Psoas muscle (tissue), 8 donors: ENCODE results near the gene GHRH. TPM values are rescaled to one million over a fixed set of nuclear protein-coding genes. Genes with fewer than 3 reads are reported as not detected.

Source experiments
- ATAC-seq, 4 donors: fragments of 200-7000 bp; cut with Tn5 transposase; one replicate each; pipeline ENCODE4 v1.9.1; 2020; ENCODE audit warnings: moderate library complexity in 3 of 4, mild to moderate bottlenecking in 2 of 4
- DNase-seq, 2 donors: peaks; one replicate each; pipeline ENCODE4 v3.0.0-alpha.2; 2020
- H3K27ac ChIP-seq: fragments of 200-600 bp; one replicate; pipeline ENCODE4 v1.8.0; 2022
- H3K27me3 ChIP-seq, 3 donors: fragments of 200-600 bp in 1 of 3; one replicate each; pipeline versions ENCODE4 v1.6.1 to v1.8.0; 2013 to 2022; ENCODE audit warnings: low read length in 2 of 3, mild to moderate bottlenecking in 2 of 3, moderate library complexity in 1 of 3; ENCODE audit not compliant: insufficient read depth in 3 of 3
- H3K36me3 ChIP-seq, 2 donors: fragments of 200-600 bp in 1 of 2; one replicate each; pipeline versions ENCODE4 v1.6.1 to v1.8.0; 2013 to 2022; ENCODE audit warnings: low read depth in 1 of 2, mild to moderate bottlenecking in 1 of 2, moderate library complexity in 1 of 2; ENCODE audit not compliant: insufficient read depth in 1 of 2
- H3K4me1 ChIP-seq: fragments of 200-600 bp; one replicate; pipeline ENCODE4 v1.8.0; 2022
- H3K4me3 ChIP-seq: fragments of 200-600 bp; one replicate; pipeline ENCODE4 v1.8.0; 2022; ENCODE audit warnings: mild to moderate bottlenecking
- H3K9me3 ChIP-seq: fragments of 200-600 bp; one replicate; pipeline ENCODE4 v1.8.0; 2022
- WGBS, 3 donors: extraction: QIAGEN DNeasy Blood & Tissue Kit; methylation state at CpG; one replicate each; pipeline versions ENCODE4 v1.1.6 to v1.1.7; 2013; 5-methylcytosine and 5-hydroxymethylcytosine counted together
- intact Hi-C, 2 donors: fragments of 100-400 bp; cut with DNase I; formaldehyde crosslinking; loops; one replicate each; pipeline versions ENCODE4 v1.11.0 to v1.14.2; 2022
- polyA plus RNA-seq, 3 donors: library from polyadenylated mRNA; stranded (reverse); fragments of 200-250 nt; gene quantifications; one replicate each; pipeline ENCODE4 v1.2.3, GENCODE V29; 2013
- total RNA-seq, 4 donors: library from RNA; stranded (reverse); fragmentation: NEBNext Ultra II Directional in 2 of 4; extraction: Animal tissue kit (Norgen Biotek cat#: 25700) in 2 of 4; gene quantifications; one replicate each; pipeline versions ENCODE4 v1.2.1 to v1.2.4, GENCODE V29; 2021 to 2023
- TF ChIP-seq, protein P1 (sequence below): fragments of 200-600 bp; IDR thresholded peaks from one replicate; pipeline ENCODE4 v1.8.0; 2022; ENCODE audit warnings: antibody characterized with exemption
- donor health status: healthy with polysubstance abuse.
- donor health status: DM: no; HTN: no; CAD: no; lungs with moderate emphysema.
- donor health status: Bipolar disorder and iron deficiency.
- donor health status: healthy.
- donor health status: DM: yes; HTN: yes; CAD: no.
- donor health status: DM: no; HTN: no; CAD: no.
- donor health status: DM: no; HTN: no; CAD: no.
- donor health status: DM: yes; HTN: yes; CAD: no.

The GHRH gene
- total and polyA plus RNA-seq, 7 donors = not detected

- intact Hi-C loops = no loop called here
- TF ChIP-seq, protein P1, sequence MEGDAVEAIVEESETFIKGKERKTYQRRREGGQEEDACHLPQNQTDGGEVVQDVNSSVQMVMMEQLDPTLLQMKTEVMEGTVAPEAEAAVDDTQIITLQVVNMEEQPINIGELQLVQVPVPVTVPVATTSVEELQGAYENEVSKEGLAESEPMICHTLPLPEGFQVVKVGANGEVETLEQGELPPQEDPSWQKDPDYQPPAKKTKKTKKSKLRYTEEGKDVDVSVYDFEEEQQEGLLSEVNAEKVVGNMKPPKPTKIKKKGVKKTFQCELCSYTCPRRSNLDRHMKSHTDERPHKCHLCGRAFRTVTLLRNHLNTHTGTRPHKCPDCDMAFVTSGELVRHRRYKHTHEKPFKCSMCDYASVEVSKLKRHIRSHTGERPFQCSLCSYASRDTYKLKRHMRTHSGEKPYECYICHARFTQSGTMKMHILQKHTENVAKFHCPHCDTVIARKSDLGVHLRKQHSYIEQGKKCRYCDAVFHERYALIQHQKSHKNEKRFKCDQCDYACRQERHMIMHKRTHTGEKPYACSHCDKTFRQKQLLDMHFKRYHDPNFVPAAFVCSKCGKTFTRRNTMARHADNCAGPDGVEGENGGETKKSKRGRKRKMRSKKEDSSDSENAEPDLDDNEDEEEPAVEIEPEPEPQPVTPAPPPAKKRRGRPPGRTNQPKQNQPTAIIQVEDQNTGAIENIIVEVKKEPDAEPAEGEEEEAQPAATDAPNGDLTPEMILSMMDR = no peak
- DNase-seq (no peak), ATAC-seq (no peak)
- Histone ChIP-seq H3K4me3 (no peak overlapping the region), H3K9me3 (no peaks in the 10 kb centered on the region), H3K4me1 (peaks cover 10% of the 10 kb centered on the region), H3K27me3 (no peaks in the 10 kb centered on the region), H3K36me3 (no peaks in the 10 kb centered on the region), H3K27ac (no peak overlapping the region)
- 73 to 100% methylated on average over 1 of the region's 1 CpG; no CpG with 5 or more reads in 1 of the 3 donors for WGBS, 3 donors
Measured at GRCh38 chr20:37273988-37274387, 12.4 kb upstream of the GHRH start.

- ATAC-seq (no peak), DNase-seq (no peak)
- H3K4me1 ChIP-seq = no peaks in the 10 kb centered on the region
- no peaks in the 10 kb centered on the region for H3K36me3 ChIP-seq
- intact Hi-C loops = loop anchor here in 1 of 2 donors (2.0 kb wide), 1 partner anchor 113 kb away; no protein-coding TSS in a partner anchor
- H3K27me3 ChIP-seq = no peaks in the 10 kb centered on the region
- H3K4me3 ChIP-seq = no peak overlapping the region
- no peaks in the 10 kb centered on the region for H3K9me3 ChIP-seq
- 88 to 89% (median 89%) methylated on average over 3 of the region's 3 CpGs for WGBS, 3 donors
- H3K27ac ChIP-seq = no peak overlapping the region
- TF ChIP-seq, protein P1 = no peak
Measured at GRCh38 chr20:37271421-37271768, 9.8 kb upstream of the GHRH start.

GRCh38 chr20:37270576-37271420 lies 9.2 kb upstream of the GHRH start:
- DNase-seq (no peak), ATAC-seq (peak in 1 of 4 donors; percentile 21)
- 90 to 93% (median 91%) methylated on average over 12 of the region's 12 CpGs for WGBS, 3 donors
- H3K27me3 ChIP-seq = no peaks in the 10 kb centered on the region
- peak overlapping the region; percentile 9 for H3K27ac ChIP-seq
- no peaks in the 10 kb centered on the region for H3K9me3 ChIP-seq
- intact Hi-C loops = loop anchor here in 1 of 2 donors (2.0 kb wide), 1 partner anchor 114 kb away; no protein-coding TSS in a partner anchor
- TF ChIP-seq, protein P1 = no peak
- H3K4me3 ChIP-seq = no peak overlapping the region
- H3K4me1 ChIP-seq = no peaks in the 10 kb centered on the region
- H3K36me3 ChIP-seq = no peaks in the 10 kb centered on the region

DNA sequence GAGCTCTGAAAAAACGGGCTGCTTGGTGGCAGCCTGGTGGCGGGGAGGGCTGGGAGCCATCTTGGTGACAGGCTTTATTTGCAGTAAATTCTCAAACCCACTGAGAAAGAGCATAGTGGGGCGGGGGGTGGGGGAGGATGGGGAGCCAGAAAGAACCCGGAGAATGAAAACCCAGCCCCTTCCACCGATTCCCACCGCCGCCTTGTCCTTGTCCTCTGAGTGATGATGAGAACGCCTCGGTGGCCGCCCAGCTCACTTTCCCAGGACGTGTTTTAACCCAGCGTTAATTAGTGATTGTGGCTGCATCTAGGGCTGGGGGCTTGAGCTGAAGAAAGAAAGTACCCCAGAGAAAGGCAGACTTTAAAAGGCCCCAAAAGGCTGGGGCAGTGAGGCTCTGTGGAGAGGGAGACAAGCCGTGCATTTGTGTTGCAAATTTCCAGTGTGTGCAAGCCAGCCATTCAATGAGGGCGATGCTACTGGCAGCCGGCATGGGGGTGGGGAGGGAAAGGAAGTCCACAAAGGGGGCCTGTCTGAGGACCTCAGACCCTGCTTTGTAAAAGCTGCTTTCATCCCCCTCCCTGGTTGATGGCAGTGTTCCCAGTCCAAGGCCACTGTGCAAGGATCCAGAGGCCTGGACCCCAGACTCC lies 6.2 kb upstream of the GHRH start:
- Histone ChIP-seq H3K9me3 (no peaks in the 10 kb centered on the region), H3K36me3 (no peaks in the 10 kb centered on the region), H3K27me3 (no peaks in the 10 kb centered on the region), H3K27ac (no peak overlapping the region), H3K4me1 (no peaks in the 10 kb centered on the region), H3K4me3 (no peak overlapping the region)
- ATAC-seq = no peak
- DNase-seq = no peak
- TF ChIP-seq, protein P1 = no peak
- intact Hi-C loops = loop anchor here (2.0 to 5.0 kb wide), 2 partner anchors 265 to 270 kb away; no protein-coding TSS in a partner anchor
- WGBS, 3 donors = 59 to 64% (median 63%) methylated on average over 15 of the region's 15 CpGs
